Activated CD4-positive, alpha-beta T cell treated with anti-CD3 and anti-CD28 coated beads, Interleukin-2, amount 10 ng/mL, durations not matched to agents 24 days and 14 days (primary cell): ENCODE data around the gene TSC1. TPM values are rescaled to one million over a fixed set of nuclear protein-coding genes. Genes with fewer than 3 reads are reported as not detected.

ENCODE experiments used
- DNase-seq: peaks from one replicate; pipeline ENCODE4 v3.0.0; 2022
- H3K27ac Mint-ChIP-seq: one replicate; pipeline ENCODE4 v1.8.0; 2022; ENCODE audit warnings: mild to moderate bottlenecking, mixed read lengths
- H3K27me3 Mint-ChIP-seq: one replicate; pipeline ENCODE4 v1.8.0; 2022; ENCODE audit warnings: mixed read lengths
- H3K36me3 Mint-ChIP-seq: one replicate; pipeline ENCODE4 v1.8.0; 2022; ENCODE audit warnings: low read depth, mild to moderate bottlenecking, mixed read lengths
- H3K4me1 Mint-ChIP-seq: one replicate; pipeline ENCODE4 v1.8.0; 2021; ENCODE audit warnings: mixed read lengths
- H3K4me3 Mint-ChIP-seq: one replicate; pipeline ENCODE4 v1.8.0; 2022; ENCODE audit warnings: mild to moderate bottlenecking, moderate library complexity, mixed read lengths
- H3K9me3 Mint-ChIP-seq: one replicate; pipeline ENCODE4 v1.8.0; 2021; ENCODE audit warnings: mixed read lengths
- intact Hi-C: fragments of 100-400 bp; cut with micrococcal nuclease; formaldehyde crosslinking; loops from one replicate; pipeline ENCODE4 v1.15.1; 2023
- total RNA-seq: library from RNA; stranded (reverse); gene quantifications from 2 replicates; pipeline ENCODE4 v1.2.3, GENCODE V29; 2022

Gene TSC1
- total RNA-seq, 1 donor from 2014 or later = 33.5 TPM

DNA sequence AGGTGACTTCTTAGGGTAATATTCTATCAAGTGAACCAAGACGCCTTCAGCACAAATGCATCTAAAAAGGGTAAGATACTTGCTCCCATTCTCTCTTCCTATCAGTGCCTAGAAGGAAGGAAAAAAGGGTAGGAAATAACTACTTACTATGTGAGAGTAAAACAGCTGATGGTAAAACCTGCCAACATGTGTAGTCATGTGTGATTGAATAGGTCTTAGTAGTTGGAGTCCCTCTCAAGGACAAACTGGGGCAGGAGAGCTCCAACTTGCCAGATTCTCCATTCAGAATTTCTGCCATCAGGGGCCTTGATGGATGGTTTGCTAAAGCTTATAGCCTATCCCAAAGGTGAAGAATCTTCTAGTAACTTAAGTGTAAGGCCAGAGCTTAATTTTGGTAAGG is 5.2 kb downstream of the TSC1 start:
- H3K4me3 Mint-ChIP-seq = no peak overlapping the region
- no peaks in the 10 kb centered on the region for H3K36me3 Mint-ChIP-seq
- no peak for DNase-seq
- peaks cover 10% of the 10 kb centered on the region for H3K4me1 Mint-ChIP-seq
- H3K9me3 Mint-ChIP-seq = no peaks in the 10 kb centered on the region
- H3K27ac Mint-ChIP-seq = no peak overlapping the region
- intact Hi-C loops = no loop called here
- H3K27me3 Mint-ChIP-seq = no peaks in the 10 kb centered on the region

GRCh38 chr9:132937463-132937901 is 6.9 kb downstream of the TSC1 start:
- Mint-ChIP-seq H3K4me3 (no peak overlapping the region), H3K27me3 (no peaks in the 10 kb centered on the region), H3K27ac (no peak overlapping the region), H3K4me1 (peaks cover 1% of the 10 kb centered on the region), H3K9me3 (no peaks in the 10 kb centered on the region), H3K36me3 (peaks cover 3% of the 10 kb centered on the region)
- intact Hi-C loops = no loop called here
- no peak for DNase-seq

GRCh38 chr9:132935026-132935425 is 9.4 kb downstream of the TSC1 start:
- no peaks in the 10 kb centered on the region for H3K4me1 Mint-ChIP-seq
- H3K27ac Mint-ChIP-seq = no peak overlapping the region
- no peaks in the 10 kb centered on the region for H3K9me3 Mint-ChIP-seq
- no peak for DNase-seq
- H3K36me3 Mint-ChIP-seq = peaks cover 11% of the 10 kb centered on the region
- no peaks in the 10 kb centered on the region for H3K27me3 Mint-ChIP-seq
- H3K4me3 Mint-ChIP-seq = no peak overlapping the region
- intact Hi-C loops = no loop called here

GRCh38 chr9:132931178-132931735 is 13.2 kb downstream of the TSC1 start:
- intact Hi-C loops = no loop called here
- H3K36me3 Mint-ChIP-seq = peaks cover 22% of the 10 kb centered on the region
- no peaks in the 10 kb centered on the region for H3K9me3 Mint-ChIP-seq
- no peaks in the 10 kb centered on the region for H3K4me1 Mint-ChIP-seq
- no peak overlapping the region for H3K27ac Mint-ChIP-seq
- DNase-seq = no peak
- H3K4me3 Mint-ChIP-seq = no peak overlapping the region
- no peaks in the 10 kb centered on the region for H3K27me3 Mint-ChIP-seq

- Mint-ChIP-seq H3K27me3 (no peaks in the 10 kb centered on the region), H3K36me3 (peaks cover 36% of the 10 kb centered on the region), H3K9me3 (no peaks in the 10 kb centered on the region), H3K4me3 (no peak overlapping the region), H3K27ac (no peak overlapping the region), H3K4me1 (no peaks in the 10 kb centered on the region)
- DNase-seq = no peak
- intact Hi-C loops = no loop called here
Measured at GRCh38 chr9:132927704-132928103, 16.7 kb downstream of the TSC1 start.

- intact Hi-C loops = no loop called here
- Mint-ChIP-seq H3K27ac (no peak overlapping the region), H3K9me3 (no peaks in the 10 kb centered on the region), H3K4me3 (no peak overlapping the region), H3K4me1 (no peaks in the 10 kb centered on the region), H3K36me3 (peaks cover 49% of the 10 kb centered on the region), H3K27me3 (no peaks in the 10 kb centered on the region)
- DNase-seq = no peak
Measured at GRCh38 chr9:132923346-132923902, 21.0 kb downstream of the TSC1 start.

DNA sequence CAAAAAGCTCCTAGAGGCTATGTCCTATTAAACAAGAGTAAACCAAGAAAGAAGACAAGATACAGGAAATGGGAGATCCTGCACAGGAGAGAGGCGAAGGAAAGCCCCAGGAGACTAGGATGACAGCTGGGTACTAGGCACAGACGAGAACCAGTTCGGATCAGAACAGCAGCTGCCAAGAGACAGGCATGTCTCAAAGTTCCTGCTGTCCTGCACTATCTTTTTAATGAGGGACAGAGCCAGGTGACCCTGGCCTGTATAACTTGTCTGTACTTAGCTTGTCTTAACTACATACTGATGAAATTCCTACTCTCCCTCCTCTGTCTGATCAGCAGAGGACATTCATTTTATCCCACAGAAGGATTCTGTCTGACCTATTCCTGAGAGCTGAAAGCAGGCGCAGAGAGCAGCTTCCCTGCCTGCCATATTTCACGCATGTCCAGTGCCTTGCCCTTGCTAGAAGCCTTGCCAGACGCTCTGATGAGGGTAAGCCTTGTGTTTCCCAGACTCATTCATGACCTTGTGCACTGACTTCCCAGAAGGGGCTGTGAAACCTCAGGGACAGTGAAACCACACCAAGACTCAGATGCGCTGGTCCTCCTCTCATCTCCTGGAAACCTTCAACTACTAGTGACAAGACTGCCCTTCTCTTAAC is 24.7 kb downstream of the TSC1 start:
- intact Hi-C loops = no loop called here
- no peak overlapping the region for H3K4me3 Mint-ChIP-seq

GRCh38 chr9:132914924-132915323 is 29.5 kb downstream of the TSC1 start:
- peaks cover 53% of the 10 kb centered on the region for H3K36me3 Mint-ChIP-seq
- H3K27ac Mint-ChIP-seq = no peak overlapping the region
- H3K27me3 Mint-ChIP-seq = no peaks in the 10 kb centered on the region
- no peak for DNase-seq
- H3K9me3 Mint-ChIP-seq = no peaks in the 10 kb centered on the region
- no peak overlapping the region for H3K4me3 Mint-ChIP-seq
- no peaks in the 10 kb centered on the region for H3K4me1 Mint-ChIP-seq
- intact Hi-C loops = no loop called here

More for the DNA sequence above, 24.7 kb downstream of the TSC1 start:
- Mint-ChIP-seq H3K27me3 (no peaks in the 10 kb centered on the region), H3K4me1 (no peaks in the 10 kb centered on the region), H3K27ac (no peak overlapping the region), H3K9me3 (no peaks in the 10 kb centered on the region), H3K36me3 (peaks cover 54% of the 10 kb centered on the region)
- no peak for DNase-seq

GRCh38 chr9:132912131-132912530 is 32.3 kb downstream of the TSC1 start:
- DNase-seq = no peak
- peaks cover 39% of the 10 kb centered on the region for H3K36me3 Mint-ChIP-seq
- no peak overlapping the region for H3K27ac Mint-ChIP-seq
- H3K9me3 Mint-ChIP-seq = no peaks in the 10 kb centered on the region
- H3K4me3 Mint-ChIP-seq = no peak overlapping the region
- peaks cover 5% of the 10 kb centered on the region for H3K4me1 Mint-ChIP-seq
- intact Hi-C loops = no loop called here
- no peaks in the 10 kb centered on the region for H3K27me3 Mint-ChIP-seq

DNA sequence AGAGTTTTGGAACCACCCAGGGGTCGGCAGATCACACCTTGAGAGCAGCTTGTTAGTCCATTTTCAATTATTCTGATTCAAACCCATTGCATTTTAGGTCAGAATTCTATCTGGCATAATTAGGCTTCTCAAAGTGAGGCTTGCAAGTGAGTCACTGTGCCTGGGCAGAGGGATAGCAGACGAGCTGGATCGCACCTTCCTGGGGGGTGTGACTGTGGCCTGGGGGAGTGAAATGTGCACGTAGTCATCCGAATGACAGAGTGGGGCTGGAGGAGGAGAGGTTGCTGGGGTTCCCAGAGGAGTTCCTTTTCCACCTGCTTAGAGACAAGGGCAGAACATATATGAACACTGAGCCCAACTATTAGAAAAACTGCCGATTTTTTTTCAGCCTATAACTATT is 34.0 kb downstream of the TSC1 start:
- DNase-seq = no peak
- Mint-ChIP-seq H3K9me3 (no peaks in the 10 kb centered on the region), H3K27me3 (no peaks in the 10 kb centered on the region), H3K36me3 (peaks cover 27% of the 10 kb centered on the region), H3K4me3 (no peak overlapping the region), H3K27ac (no peak overlapping the region), H3K4me1 (peaks cover 5% of the 10 kb centered on the region)
- intact Hi-C loops = no loop called here

DNA sequence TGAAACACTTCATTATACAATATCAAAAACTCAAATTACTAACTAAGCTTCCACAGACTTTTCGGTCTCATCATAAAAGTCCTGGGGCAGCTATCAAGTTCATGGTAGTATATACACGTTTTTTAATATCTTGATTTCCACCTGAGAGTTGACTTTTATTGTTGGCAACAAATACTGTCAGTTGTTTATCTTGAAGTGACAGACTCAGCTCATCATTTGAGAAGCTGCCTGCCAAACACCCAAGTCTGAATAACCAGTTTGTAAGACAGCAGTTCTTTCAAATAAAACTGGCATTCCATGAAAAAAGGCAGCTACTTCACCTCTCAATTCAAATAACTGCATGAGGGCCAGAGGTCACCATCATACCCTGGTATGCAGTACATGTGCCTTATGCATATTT is 35.1 kb downstream of the TSC1 start:
- H3K4me3 Mint-ChIP-seq = no peak overlapping the region
- H3K36me3 Mint-ChIP-seq = peaks cover 24% of the 10 kb centered on the region
- no peaks in the 10 kb centered on the region for H3K9me3 Mint-ChIP-seq
- H3K4me1 Mint-ChIP-seq = peaks cover 5% of the 10 kb centered on the region
- H3K27ac Mint-ChIP-seq = no peak overlapping the region
- no peak for DNase-seq
- intact Hi-C loops = no loop called here
- no peaks in the 10 kb centered on the region for H3K27me3 Mint-ChIP-seq

DNA sequence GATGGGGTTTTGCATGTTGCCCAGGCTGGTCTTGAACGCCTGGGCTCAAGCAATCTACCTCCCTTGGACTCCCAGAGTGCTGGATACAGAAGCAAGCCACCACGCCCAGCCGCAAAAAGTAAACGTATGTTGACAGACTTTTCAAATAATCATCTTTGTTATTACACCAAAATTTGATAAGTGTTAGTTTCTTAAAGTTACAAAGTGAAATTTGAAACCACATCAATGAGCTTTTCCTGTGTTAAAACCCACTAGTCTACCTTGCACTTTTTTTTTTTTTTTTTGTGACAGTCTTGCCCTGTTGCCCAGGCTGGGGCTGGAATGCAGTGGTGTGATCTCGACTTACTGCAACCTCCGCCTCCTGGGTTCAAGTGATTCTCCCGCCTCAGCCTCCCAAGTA is 35.8 kb downstream of the TSC1 start:
- no peaks in the 10 kb centered on the region for H3K9me3 Mint-ChIP-seq
- H3K36me3 Mint-ChIP-seq = peaks cover 26% of the 10 kb centered on the region
- DNase-seq = no peak
- intact Hi-C loops = no loop called here
- H3K4me1 Mint-ChIP-seq = peaks cover 5% of the 10 kb centered on the region
- H3K4me3 Mint-ChIP-seq = no peak overlapping the region
- no peaks in the 10 kb centered on the region for H3K27me3 Mint-ChIP-seq
- no peak overlapping the region for H3K27ac Mint-ChIP-seq

GRCh38 chr9:132905726-132906125 is 38.7 kb downstream of the TSC1 start:
- H3K36me3 Mint-ChIP-seq = peaks cover 21% of the 10 kb centered on the region
- intact Hi-C loops = no loop called here
- no peak for DNase-seq
- no peak overlapping the region for H3K27ac Mint-ChIP-seq
- H3K4me3 Mint-ChIP-seq = no peak overlapping the region
- H3K9me3 Mint-ChIP-seq = no peaks in the 10 kb centered on the region
- peaks cover 9% of the 10 kb centered on the region for H3K4me1 Mint-ChIP-seq
- no peaks in the 10 kb centered on the region for H3K27me3 Mint-ChIP-seq

GRCh38 chr9:132903574-132904492 is 40.6 kb downstream of the TSC1 start:
- Mint-ChIP-seq H3K27ac (no peak overlapping the region), H3K4me3 (no peak overlapping the region), H3K4me1 (peaks cover 5% of the 10 kb centered on the region), H3K36me3 (peaks cover 23% of the 10 kb centered on the region), H3K27me3 (no peaks in the 10 kb centered on the region), H3K9me3 (no peaks in the 10 kb centered on the region)
- no peak for DNase-seq
- intact Hi-C loops = loop anchor here (5.0 kb wide), 2 partner anchors 57 to 492 kb away; partner anchors contain the start of gene CFAP77
